ENCODE measurements around the gene RAB21.

The RAB21 gene, protein sequence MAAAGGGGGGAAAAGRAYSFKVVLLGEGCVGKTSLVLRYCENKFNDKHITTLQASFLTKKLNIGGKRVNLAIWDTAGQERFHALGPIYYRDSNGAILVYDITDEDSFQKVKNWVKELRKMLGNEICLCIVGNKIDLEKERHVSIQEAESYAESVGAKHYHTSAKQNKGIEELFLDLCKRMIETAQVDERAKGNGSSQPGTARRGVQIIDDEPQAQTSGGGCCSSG

DNA sequence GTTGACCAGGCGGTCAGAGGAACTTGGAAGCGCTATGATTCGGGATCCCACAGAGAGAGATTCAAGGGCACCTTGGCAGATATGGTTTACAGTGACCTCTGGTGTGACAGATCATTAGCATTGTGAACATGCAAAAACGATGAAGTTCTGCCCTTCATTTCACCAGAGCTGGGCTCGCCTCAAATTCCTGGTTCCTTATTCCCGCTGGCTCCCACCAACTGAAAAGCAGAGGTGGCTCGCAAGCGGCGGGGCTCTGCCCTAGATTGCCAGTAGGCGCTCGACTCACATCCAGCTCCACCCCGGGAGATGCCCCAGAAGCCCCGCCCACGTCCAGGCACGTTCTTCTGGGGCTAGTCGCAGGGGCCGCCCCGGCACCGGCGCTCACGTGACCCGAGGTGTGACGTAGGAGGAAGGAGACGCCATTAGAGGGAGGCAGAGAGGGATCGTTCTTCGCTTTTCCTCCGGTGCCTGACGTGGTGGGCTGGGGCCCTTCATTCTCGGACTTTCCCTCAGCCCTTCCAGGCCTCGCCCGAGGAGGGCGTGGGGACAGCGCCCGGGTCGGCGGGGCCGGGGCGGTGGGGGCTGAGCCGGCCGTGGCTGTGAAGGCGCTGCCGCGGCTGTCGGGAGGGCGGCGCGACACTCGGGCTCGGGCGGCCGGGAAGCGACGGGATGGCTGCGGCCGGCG is at the start of gene RAB21:
Gene RAB21, plus strand, starts transcription at position 403 of the 685 bp plus-strand sequence. Its CDS starts 267 bp downstream, at position 670.
- DNase-seq: peak; percentile 90

DNA sequence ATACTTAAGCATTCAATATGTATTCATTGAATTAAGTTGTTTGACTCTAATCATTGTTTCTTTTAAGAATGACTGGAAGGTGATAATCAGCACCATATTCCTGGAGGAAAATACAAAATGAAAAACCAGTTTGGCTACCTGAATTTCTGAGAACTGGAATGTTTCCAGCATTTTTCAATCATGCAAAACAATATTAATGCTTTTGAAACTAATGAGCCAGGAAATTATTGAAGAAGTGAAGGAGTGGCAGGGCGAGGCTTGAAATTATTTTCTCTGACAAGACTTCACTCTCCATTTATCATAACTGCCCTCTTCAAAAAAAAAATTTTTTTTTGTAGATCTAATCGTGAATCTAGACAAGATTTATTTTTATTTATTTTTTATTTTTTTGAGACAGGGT is 49.7 kb upstream of the RAB21 start:
- no peak for DNase-seq

DNA sequence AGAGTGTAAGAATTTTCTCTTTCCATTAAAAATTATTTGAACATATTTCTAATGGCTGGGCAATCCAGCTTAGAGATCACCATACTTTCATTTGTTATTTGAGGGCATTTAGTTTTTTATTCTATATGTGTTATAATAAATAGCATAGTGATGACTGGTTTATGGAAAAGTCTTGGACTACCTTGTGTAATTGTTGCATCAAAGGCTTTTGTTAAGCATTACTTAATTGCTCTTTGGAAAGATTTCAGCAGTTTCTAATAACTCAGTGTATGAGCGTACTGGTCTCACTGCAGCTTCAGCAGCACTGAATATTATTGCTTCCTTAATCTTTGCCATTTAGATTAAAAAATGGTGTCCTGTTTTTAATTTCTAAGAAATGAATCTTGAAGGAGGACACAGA is 46.0 kb upstream of the RAB21 start:
- no peak for DNase-seq

DNA sequence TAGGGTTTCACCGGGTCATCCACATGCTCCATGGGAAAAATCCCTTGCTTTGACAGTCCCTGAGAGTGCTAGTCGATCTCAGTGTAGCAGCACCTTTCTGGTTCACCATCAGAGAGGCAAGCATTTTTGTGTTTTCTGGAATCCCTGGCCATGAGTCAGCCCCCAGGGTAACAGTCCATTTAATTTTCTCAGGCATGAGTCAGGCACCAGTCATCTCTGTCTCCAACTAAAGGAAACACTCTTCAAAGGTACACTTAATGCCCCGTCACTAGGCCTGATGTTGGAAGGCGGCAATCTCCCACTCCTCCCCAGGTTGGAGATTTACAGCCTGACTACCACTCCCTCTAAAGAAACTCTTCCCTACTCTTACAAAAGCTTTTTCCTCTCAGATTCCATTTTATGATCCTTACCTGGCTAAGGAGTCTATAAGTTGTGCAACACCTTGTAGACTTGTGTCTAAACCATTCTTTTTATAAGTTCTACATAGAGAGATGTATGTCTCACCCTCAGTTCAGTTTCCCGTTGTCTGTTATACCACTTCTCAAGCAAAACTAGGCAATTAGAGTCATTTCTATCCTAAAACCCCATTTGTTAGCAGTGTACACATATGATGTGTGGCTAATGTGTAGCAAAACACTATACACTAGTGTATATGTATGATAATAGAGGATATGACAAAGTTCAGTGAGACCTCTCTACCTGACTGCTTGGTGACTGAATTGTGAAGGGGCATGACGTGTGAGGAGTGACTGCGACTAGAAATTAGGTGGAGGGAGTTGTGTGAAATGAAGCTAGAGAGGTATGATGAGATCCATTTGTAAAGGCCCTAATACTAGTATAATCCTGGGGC is 44.2 kb upstream of the RAB21 start:
- no peak for DNase-seq

DNA sequence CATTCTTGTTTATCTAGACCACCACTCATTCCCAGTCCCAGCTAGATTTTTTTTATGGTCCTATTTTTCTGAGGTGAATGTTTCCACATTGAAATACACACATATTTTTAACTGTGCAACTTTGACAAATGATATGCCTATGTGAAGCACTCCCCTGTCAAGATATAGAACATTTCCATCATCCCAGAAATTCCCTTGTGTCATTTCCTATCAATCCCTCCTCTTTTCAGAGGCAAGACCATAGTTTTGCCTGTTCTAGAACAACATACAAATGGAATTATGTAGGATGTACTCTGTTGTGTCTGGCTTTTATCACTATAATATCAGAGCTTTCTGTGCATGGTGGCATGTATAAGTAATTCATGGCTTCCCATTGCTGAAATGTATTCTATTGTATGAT is 36.1 kb upstream of the RAB21 start:
- no peak for DNase-seq

DNA sequence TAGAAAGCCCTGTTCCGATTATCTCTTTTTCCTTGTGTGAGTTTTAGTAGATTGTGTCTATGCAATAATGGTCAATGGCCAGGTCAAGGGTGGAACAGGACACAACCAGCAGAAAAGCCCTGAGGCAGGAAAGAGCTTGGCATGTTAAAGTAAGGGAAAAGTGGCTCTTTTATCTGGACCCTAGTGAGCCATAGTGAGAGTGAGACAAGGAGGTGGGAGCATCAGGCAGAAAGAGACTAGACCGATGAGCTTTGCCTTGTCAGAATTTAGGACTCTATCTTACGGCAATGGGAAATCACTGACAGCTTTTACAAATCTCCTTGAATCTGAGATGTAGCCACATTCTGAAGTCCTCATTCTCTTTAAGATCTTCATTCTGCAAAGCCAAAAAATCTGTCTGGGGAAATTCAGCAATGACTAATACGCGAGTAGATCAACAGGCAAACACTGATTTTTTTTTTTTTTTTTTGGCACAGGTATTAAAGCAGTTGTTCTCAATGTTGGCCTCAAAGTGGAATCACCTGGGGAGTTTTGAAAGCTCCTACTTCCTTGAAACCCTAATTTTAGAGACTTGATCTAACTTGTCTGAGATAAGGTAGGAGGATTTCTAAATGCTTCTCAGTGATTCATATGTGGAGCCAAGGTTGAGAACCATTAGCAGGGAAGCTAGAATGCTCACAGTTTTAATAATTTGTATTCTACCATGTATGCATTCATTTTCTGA is 34.9 kb upstream of the RAB21 start:
- DNase-seq: no peak

DNA sequence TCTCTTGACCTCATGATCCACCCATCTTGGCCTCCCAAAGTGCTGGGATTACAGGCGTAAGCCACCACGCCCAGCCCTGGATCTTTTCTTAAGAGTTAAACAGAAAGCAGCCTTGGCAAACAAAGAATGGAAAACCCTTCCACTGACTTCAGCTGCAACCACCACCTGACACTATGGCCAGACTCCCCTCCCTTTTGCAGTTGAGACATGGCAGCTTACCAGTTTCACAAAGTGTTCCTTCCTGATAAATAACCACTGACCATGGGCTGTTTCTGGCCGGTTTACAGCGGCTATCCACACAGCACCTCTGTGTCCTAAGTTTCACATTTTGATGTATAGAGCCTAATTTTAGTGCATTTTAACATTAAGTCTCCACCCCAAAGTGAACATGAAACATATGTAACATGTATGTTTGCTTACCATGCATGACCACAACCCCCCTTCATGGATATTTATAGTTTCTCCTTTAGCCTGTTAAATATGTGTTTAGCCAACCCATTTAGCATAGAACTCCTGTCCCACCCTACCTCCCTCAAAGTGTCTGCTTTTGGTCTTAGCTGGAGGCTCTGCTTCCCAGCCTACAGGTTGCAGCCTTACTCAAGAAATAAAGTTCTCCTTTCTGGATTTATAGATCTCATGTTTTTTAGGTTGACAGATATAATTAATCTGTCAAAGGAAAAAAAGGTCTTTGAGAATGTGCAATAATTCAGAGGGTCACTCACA is 32.7 kb upstream of the RAB21 start:
- no peak for DNase-seq

DNA sequence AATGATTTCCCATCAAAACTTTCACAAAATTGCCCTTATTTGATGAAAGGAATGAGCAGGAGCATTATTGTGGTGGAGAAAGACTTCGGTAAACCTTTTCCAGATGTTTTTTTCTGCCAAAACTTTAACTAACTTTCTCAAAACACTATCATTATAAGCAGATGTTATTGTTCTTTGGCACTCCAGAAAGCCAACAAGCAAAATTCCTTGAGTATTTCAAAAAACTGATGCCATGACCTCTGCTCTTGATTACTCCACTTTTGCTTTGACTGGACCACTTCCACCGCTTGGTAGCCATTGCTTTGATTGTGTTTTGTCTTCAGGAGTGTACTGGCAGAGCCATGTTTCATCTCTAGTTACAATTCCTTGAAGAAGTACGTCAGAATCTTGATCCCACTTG is 29.7 kb upstream of the RAB21 start:
- no peak for DNase-seq

DNA sequence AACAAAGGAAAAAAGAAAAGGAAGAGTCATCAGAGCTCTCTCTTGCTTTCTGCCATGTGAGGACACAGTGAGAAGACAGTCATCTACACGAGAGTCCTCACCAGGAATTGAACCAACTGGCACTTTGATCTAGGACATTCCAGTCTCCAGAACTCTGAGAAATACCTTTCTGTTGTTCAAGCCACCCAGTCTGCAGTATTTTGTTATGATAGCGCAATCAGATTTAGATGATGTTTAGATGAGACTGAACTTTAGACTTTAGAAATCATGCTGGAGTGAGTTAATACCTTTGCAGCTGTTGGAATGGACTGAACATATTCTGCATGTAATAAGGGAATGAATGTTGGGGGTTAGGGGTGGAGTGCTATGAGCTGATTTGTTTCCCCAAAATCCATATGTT is 28.1 kb upstream of the RAB21 start:
- DNase-seq: no peak

DNA sequence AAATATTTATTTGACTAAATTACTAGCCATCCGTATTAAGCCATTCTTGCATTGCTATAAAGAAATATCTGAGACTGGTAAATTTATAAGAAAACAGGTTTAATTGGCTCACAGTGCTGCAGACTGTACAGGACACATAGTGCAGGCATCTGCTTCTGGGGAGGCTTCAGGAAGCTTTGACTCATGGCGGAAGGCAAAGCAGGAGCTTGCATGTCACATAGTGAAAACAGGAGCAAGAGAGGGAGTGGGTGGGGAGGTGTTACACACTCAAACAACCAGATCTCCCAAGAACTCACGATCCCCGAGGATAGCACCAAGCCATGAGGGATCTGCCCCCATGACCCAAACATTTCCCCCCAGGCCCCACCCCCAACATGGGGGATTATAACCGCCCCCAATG is 26.7 kb upstream of the RAB21 start:
- no peak for DNase-seq

DNA sequence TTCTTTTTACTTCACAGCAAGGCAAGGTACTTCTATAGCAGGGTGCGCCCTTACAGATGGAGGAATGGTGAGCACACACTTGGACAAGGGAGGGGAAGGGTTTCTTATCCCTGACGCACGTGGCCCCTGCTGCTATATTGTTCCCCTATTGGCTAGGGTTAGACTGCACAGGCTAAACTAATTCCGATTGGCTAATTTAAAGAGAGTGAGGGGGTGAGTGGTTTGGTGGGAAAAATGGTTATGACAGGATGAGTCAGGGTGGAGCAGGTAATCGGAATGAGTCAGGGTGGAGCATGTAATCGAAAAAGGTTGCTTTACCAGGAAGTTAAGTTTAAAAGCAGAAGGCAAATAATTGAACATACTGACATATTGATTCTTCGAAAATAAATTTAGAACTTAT is 23.7 kb upstream of the RAB21 start:
- DNase-seq: no peak

DNA sequence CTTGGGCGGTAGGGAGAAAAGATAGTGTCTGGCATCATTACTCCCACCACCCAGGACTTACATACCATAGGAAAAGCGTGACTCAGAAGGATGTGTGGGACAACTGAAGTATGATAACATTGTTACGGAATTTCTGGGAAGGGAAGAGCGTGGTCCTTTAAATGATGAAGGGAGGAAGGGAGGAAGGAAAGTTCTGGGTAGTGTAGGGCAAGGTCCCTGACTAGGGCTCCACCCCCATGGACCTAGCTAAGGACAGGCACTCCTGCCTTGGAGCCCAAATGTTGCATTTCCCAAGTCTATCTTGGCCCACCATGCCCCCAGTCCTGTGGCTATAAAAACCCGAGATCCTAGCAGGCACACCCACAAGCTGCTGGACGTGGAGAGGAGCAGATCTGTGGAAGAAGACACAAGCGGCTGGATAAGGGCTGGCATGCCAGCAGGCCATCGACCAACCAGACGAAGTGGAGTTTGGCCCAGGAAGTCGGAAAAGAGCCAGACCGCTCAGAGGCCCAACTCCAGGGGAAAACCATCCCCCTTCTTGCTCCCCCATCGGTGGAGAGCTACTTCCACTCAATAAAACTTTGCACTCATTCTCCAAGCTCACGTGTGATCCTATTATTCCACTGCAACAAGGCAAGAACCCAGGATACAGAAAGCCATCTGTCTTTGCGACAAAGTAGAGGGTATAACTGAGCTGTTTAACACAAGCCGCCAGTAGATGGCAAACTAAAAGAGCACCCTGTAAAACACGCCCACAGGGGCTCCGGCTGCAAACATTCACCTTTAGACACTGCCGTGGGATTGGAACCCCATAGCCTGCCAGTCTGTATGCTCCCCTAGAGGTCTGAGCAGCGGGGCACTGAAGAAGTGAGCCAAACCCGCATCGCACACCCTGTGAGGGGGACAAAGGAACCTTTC is 23.0 kb upstream of the RAB21 start:
- DNase-seq: no peak

DNA sequence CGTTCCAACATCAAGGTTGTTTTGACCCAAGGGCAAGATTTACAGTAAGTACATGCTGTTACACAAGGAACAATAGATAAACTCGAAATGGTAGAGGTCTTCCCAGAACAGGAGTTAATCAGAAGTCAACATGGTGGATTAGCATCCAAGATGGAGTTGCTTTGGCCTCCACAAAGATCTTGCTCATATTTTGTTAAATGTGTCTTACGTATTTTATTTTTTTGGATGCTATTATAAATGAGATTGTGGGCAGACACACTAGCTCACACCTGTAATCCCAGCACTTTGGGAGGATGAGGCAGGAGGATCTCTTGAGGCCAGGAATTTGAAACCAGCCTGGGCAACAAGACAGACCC is 22.3 kb upstream of the RAB21 start:
- no peak for DNase-seq

DNA sequence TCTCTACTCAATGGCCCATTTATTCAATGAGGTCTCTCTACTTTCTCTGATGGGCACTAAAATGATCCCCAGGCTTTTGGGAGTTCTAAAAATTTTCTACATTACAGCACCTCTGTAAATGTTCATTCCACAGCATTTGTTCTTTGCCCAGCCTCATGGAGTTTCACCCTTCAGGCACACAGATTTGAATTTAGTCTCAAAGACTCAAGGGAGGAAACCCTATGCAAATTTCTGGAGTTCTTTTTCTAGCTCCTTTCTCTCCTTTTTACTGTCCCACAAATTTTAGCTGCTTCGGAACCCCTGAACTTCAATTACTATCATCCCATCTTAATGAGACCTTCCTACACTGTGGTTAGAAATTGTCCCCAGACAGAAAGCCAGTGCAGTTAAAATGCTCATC is 17.5 kb upstream of the RAB21 start:
- no peak for DNase-seq

DNA sequence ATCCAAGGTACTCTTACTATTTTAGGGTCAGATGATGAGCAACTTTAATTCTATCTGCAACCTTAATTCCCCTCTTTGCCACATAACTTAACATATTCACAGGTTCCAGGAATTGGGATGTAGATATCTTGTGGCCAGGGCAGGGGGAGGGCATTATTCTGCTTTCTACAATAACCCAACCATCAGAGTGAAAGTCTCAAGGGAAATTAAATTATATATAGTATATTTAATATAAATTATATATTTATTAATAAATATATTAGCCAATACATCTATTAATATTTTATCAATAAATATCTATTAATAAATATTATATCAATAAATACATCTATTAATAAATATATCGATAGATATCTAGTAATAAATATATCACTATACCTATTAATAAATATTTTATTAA is 11.7 kb upstream of the RAB21 start:
- no peak for DNase-seq

DNA sequence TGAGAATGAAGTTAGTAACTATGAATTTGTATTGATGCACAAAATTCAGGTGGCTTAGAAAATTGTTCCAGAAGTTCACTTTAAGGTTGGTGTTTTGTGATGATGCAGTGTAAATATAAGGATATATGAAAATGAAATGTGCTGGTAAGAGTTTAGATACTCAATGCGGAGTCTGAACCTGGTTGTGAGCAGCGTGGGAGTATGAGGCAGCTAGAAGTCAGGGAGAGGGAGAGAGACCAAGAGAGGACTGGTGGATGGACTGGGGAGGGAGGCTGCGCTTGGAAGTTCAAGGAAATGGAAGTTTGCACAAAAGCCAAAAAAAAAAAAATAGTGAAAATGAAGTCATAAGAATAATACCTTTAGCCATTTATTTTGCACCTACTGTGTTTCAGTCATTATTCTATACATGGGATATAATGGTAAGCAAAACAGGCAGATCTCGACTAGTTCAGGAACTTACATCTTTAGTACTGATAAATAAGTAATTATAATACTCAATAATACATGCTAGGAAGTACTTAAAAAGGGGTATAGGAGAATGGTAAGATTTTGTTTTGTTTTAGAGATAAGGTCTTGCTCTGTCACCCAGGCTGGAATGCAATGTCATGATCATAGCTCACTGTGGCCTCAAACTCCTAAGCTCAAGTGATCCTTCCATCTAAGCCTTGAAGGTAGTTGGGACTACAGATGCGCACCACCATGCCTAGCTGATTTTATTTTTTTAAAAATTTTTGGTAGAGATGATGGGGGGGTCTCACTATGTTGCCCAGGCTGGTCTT is 10.0 kb upstream of the RAB21 start:
- DNase-seq: no peak

DNA sequence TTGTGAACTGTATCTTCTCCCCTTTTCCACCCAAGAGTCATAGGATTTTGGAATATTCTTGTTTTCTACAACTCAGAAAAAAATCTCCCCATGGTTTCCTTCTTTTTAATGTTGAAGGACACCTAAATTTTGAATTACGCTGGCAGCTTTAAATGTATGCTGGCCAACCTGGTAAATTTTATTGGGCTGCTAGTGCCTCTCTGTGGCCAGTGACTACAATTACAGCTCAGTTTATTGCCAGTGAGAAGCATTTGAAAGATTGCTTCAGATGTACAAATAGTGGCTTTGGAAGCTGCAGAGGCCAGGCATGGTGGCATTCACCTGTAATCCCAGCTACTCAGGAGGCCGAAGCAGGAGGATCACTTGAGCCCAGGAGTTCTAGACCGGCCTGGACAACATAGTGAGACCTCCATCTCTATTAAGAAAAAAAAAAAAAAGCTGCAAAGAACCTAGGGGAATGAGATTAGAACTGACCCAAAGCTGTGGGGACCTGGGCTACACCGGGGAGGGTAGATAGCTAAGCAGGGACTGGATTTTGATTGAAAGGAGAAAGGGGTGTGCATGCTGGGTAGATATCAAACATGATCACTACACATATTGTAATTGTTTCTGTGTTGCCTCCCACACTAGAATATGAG is 7.6 kb upstream of the RAB21 start:
- peak; percentile 41 for DNase-seq

DNA sequence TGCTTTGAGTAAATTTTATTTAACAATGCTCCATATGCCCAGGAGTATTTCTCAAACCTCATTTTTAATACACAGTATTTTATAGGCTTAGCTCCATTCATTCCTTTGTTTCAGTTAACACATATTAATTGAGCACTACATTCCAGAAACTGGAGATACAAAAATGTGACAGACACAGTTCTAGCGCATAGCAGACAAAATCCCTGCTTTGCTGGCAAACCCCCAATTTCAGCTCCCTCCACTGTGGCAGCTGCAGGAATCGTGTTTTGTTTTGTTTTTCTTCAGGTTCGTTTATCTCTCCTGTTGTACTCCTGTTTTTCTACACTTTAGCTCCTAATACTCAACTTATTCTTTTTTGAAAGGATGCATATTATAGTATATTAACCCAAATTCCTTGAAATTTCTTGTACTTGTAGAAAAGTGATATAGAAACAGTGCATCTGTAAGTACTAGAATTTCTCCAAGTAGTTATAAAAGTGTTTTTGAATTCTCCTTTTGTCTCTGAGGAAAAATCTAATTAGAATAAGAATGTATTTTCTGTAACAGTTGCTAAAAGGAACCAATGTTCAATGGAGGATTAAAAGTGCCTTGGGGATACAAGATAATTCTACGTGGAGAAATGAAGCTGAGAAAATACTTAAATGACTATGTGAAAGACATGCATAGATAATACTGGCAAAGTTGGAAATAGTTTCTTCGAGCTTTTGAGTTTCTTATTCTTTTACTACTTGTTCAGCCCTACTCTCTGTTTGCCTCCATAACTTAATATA is 6.4 kb upstream of the RAB21 start:
- DNase-seq: no peak

DNA sequence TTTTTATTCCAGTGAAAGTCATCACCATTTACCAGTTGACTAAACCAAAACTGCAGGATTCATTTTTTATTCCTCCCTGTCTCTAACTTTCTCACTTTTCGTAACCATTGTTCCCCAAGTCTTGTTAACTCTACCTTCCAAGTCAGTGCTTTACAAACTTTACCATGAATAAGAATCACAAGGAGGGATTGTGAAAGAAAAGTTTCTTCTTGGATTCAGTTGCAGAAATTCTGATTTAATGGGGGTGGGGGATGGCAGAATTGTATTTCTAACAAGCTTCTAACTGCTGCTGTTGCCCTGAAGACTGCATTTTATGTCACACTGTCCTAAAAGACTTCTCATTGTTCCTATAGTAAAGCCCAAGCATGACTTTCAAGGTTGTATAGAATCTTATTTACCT is 5.0 kb upstream of the RAB21 start:
- DNase-seq: no peak

DNA sequence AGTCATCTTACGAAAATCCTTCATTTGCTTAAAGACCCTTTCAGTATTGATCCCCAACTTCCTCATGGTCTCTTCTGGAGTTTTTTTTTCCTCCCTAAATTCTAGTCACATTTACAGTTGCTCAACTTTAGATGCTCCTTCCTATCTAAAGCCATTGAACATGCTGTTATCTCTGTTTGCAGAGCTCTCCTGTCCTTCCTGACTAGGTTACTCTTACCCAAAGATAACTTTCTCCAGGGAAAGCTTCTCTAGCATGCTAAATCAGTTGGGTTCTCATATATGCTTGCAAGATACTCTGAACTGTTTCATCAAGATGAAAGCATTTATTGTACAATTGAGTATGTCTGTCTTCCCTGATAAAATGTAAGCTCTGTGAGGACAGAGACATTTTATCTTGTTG is 1.8 kb upstream of the RAB21 start:
- no peak for DNase-seq

Measured in KG1 (cell line).